ENCODE measurements around the gene USP36. TPM values are rescaled to one million over a fixed set of nuclear protein-coding genes. Genes with fewer than 3 reads are reported as not detected.
"Not testable (repeated sequence)": the region's sequence is repeated elsewhere in the genome, so short reads cannot be mapped to it uniquely, and the experiment has no call there.

The USP36 gene
- total RNA-seq, 1 experiment from 2014 or later, result 29.6 TPM

- Histone ChIP-seq H2AFZ (ENCODE audit: low read length) (no peak overlapping the region), H3K79me2 (ENCODE audit: low read length) (no peaks in the 10 kb centered on the region), H3K4me2 (ENCODE audit: low read depth, low read length, poor library complexity, severe bottlenecking) (no peak overlapping the region)
These were observed 35.5 kb upstream of the USP36 start for GRCh38 chr17:78876094-78876597.

GRCh38 chr17:78875363-78876093 is 34.9 kb upstream of the USP36 start:
- H3K9me3 ChIP-seq (ENCODE audit: low read length), result no peaks in the 10 kb centered on the region
- H3K36me3 ChIP-seq (ENCODE audit: insufficient read depth, low read length), result no peaks in the 10 kb centered on the region
- no peak overlapping the region for H3K9ac ChIP-seq (ENCODE audit: low read length)
- peaks cover 14% of the 10 kb centered on the region for H3K4me1 ChIP-seq (ENCODE audit: low read length)
- no peak overlapping the region for H3K27ac ChIP-seq (ENCODE audit: low read length)
- H3K27me3 ChIP-seq (ENCODE audit: low read length), result no peaks in the 10 kb centered on the region
- no peaks in the 10 kb centered on the region for H4K20me1 ChIP-seq (ENCODE audit: insufficient read depth, low read depth, low read length)
- H2AFZ ChIP-seq (ENCODE audit: low read length), result no peak overlapping the region
- H3K9me2 ChIP-seq (replicated peaks; ENCODE audit: insufficient read depth, low read length), result no peaks in the 10 kb centered on the region
- no peaks in the 10 kb centered on the region for H3K79me2 ChIP-seq (ENCODE audit: low read length)
- H3K4me3 ChIP-seq (ENCODE audit: low read length), result no peak overlapping the region
- no peak overlapping the region for H3K4me2 ChIP-seq (ENCODE audit: low read depth, low read length, poor library complexity, severe bottlenecking)
- no peak for DNase-seq

More at GRCh38 chr17:78876094-78876597, 35.5 kb upstream of the USP36 start:
- no peaks in the 10 kb centered on the region for H3K27me3 ChIP-seq (ENCODE audit: low read length)
- no peaks in the 10 kb centered on the region for H3K36me3 ChIP-seq (ENCODE audit: insufficient read depth, low read length)
- H3K9me2 ChIP-seq (replicated peaks; ENCODE audit: insufficient read depth, low read length), result no peaks in the 10 kb centered on the region
- no peak overlapping the region for H3K27ac ChIP-seq (ENCODE audit: low read length)
- no peak overlapping the region for H3K4me3 ChIP-seq (ENCODE audit: low read length)
- peaks cover 14% of the 10 kb centered on the region for H3K4me1 ChIP-seq (ENCODE audit: low read length)
- no peaks in the 10 kb centered on the region for H4K20me1 ChIP-seq (ENCODE audit: insufficient read depth, low read depth, low read length)
- H3K9me3 ChIP-seq (ENCODE audit: low read length), result no peaks in the 10 kb centered on the region
- H3K9ac ChIP-seq (ENCODE audit: low read length), result no peak overlapping the region
- no peak for DNase-seq

DNA sequence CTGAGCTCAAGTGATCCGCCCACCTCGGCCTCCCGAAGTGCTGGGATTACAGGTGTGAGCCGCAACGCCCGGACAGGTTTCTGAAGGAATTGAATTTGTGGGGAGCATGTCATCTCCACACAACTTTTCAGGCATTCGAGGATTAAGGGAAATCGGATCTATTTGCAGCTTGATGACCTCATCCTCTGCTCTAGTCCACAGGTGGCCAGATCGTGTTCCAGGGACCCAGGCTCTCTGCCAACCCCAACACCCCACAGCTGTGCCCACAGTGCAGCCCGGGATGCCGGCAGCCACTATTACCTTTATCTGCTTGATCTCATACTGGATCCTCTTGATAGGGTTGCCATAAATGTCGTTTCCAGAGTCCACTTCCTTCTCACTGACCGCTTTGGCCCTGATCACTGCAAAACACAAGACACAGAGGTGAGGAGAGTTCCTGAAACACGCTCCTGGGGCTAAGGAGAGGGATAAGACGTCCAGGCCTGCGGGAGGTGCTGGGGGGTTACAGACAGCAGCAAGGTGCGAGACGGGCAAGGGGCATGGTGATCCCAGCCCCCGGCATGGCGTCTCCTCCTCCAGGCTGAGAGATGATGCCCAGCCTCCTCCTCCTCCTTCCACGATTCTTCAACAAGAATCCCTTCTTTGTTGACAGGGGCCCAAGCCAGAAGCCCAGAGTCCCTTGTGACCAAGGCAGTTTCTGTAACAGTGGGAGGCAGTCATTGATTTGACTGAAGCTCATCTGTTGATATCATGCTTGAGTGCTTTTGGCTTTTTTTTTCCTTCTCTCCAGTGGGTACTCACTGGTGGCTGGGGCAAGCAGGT is 33.1 kb upstream of the USP36 start:
- no peak overlapping the region for H3K4me2 ChIP-seq (ENCODE audit: low read depth, low read length, poor library complexity, severe bottlenecking)
- no peaks in the 10 kb centered on the region for H3K36me3 ChIP-seq (ENCODE audit: insufficient read depth, low read length)
- H3K9me2 ChIP-seq (replicated peaks; ENCODE audit: insufficient read depth, low read length), result no peaks in the 10 kb centered on the region
- H3K27ac ChIP-seq (ENCODE audit: low read length), result no peak overlapping the region
- H3K9ac ChIP-seq (ENCODE audit: low read length), result no peak overlapping the region
- H4K20me1 ChIP-seq (ENCODE audit: insufficient read depth, low read depth, low read length), result no peaks in the 10 kb centered on the region
- H3K9me3 ChIP-seq (ENCODE audit: low read length), result no peaks in the 10 kb centered on the region
- H2AFZ ChIP-seq (ENCODE audit: low read length), result no peak overlapping the region
- no peaks in the 10 kb centered on the region for H3K79me2 ChIP-seq (ENCODE audit: low read length)
- H3K4me1 ChIP-seq (ENCODE audit: low read length), result peaks cover 14% of the 10 kb centered on the region
- H3K27me3 ChIP-seq (ENCODE audit: low read length), result no peaks in the 10 kb centered on the region
- no peak for DNase-seq
- no peak overlapping the region for H3K4me3 ChIP-seq (ENCODE audit: low read length)

GRCh38 chr17:78872486-78872885 is 31.9 kb upstream of the USP36 start:
- Histone ChIP-seq H3K4me3 (ENCODE audit: low read length) (no peak overlapping the region), H3K27ac (ENCODE audit: low read length) (no peak overlapping the region)

DNA sequence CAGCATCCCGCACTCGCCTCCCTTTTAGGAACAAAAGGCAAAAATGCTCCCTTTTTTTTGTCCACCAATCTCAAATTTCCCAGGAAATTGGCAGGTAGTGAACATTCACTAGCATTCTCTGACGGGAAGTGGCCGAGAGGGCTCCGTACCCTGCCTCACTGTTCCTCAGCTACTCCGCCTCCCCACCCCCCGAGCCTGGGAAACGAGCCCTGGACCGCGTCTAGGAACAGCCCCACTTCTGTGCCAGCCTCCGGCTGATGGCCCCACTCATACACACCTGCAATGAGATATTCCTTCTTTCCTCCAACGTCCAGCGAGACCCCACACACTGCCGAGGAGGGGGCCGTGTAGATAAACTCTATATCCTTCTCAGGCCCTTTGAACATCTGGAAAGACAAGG is 30.0 kb upstream of the USP36 start:
- Histone ChIP-seq H3K4me3 (ENCODE audit: low read length) (no peak overlapping the region), H3K9me2 (replicated peaks; ENCODE audit: insufficient read depth, low read length) (no peaks in the 10 kb centered on the region), H3K36me3 (ENCODE audit: insufficient read depth, low read length) (no peaks in the 10 kb centered on the region), H3K9ac (ENCODE audit: low read length) (no peak overlapping the region), H3K4me1 (ENCODE audit: low read length) (peaks cover 6% of the 10 kb centered on the region), H3K4me2 (ENCODE audit: low read depth, low read length, poor library complexity, severe bottlenecking) (no peak overlapping the region), H3K79me2 (ENCODE audit: low read length) (no peaks in the 10 kb centered on the region), H3K27me3 (ENCODE audit: low read length) (no peaks in the 10 kb centered on the region), H4K20me1 (ENCODE audit: insufficient read depth, low read depth, low read length) (no peaks in the 10 kb centered on the region), H3K9me3 (ENCODE audit: low read length) (no peaks in the 10 kb centered on the region), H2AFZ (ENCODE audit: low read length) (no peak overlapping the region), H3K27ac (ENCODE audit: low read length) (no peak overlapping the region)
- DNase-seq, result no peak

More at GRCh38 chr17:78872486-78872885, 31.9 kb upstream of the USP36 start:
- Histone ChIP-seq H3K79me2 (ENCODE audit: low read length) (no peaks in the 10 kb centered on the region), H3K9me2 (replicated peaks; ENCODE audit: insufficient read depth, low read length) (no peaks in the 10 kb centered on the region), H3K27me3 (ENCODE audit: low read length) (no peaks in the 10 kb centered on the region), H3K4me2 (ENCODE audit: low read depth, low read length, poor library complexity, severe bottlenecking) (no peak overlapping the region), H3K36me3 (ENCODE audit: insufficient read depth, low read length) (no peaks in the 10 kb centered on the region), H3K9me3 (ENCODE audit: low read length) (no peaks in the 10 kb centered on the region), H4K20me1 (ENCODE audit: insufficient read depth, low read depth, low read length) (no peaks in the 10 kb centered on the region), H3K9ac (ENCODE audit: low read length) (no peak overlapping the region), H2AFZ (ENCODE audit: low read length) (no peak overlapping the region), H3K4me1 (ENCODE audit: low read length) (peaks cover 14% of the 10 kb centered on the region)
- DNase-seq, result no peak

DNA sequence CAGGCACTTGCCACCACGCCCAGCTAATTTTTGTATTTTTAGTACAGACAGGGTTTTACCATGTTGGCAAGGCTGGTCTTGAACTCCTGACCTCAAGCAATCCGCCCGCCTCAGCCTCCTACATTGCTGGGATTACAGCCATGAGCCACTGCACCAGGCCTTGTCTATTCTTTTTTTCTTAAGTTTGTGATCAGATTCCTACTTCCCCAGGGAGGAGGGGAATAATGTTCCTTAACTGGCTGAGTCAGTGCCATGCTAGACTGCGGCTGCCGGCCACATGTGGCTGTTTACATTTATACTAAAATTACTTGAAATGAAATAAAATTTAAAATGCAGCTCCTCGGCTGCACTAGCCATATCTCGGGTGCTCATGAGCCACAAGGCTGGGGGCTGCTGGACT is 27.8 kb upstream of the USP36 start:
- H3K27ac ChIP-seq (ENCODE audit: low read length), result no peak overlapping the region
- DNase-seq, result no peak
- no peaks in the 10 kb centered on the region for H3K36me3 ChIP-seq (ENCODE audit: insufficient read depth, low read length)
- no peaks in the 10 kb centered on the region for H3K27me3 ChIP-seq (ENCODE audit: low read length)
- no peaks in the 10 kb centered on the region for H3K9me2 ChIP-seq (replicated peaks; ENCODE audit: insufficient read depth, low read length)
- no peak overlapping the region for H3K4me2 ChIP-seq (ENCODE audit: low read depth, low read length, poor library complexity, severe bottlenecking)
- no peaks in the 10 kb centered on the region for H3K79me2 ChIP-seq (ENCODE audit: low read length)
- no peaks in the 10 kb centered on the region for H3K4me1 ChIP-seq (ENCODE audit: low read length)
- no peak overlapping the region for H3K4me3 ChIP-seq (ENCODE audit: low read length)
- no peaks in the 10 kb centered on the region for H3K9me3 ChIP-seq (ENCODE audit: low read length)
- H2AFZ ChIP-seq (ENCODE audit: low read length), result no peak overlapping the region
- H3K9ac ChIP-seq (ENCODE audit: low read length), result no peak overlapping the region
- H4K20me1 ChIP-seq (ENCODE audit: insufficient read depth, low read depth, low read length), result no peaks in the 10 kb centered on the region

DNA sequence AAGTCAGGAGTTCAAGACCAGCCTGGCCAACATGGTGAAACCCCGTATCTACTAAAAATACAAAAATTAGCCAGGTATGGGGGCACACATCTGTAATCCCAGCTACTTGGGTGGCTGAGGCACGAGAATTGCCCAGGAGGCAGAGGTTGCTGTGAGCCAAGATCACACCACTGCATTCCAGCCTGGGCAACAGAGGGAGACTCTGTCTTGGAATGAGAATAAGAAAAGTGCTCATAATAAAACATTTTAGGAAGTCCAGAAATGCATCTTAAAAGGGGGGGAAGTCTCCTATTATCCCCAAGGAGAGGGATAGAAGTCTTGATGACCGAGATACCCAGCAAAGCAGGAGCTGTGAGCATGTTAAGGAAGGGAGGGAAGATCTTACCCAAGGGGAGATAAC is 26.4 kb upstream of the USP36 start:
- H4K20me1 ChIP-seq (ENCODE audit: insufficient read depth, low read depth, low read length); DNase-seq; H3K27me3 ChIP-seq (ENCODE audit: low read length); H3K36me3 ChIP-seq (ENCODE audit: insufficient read depth, low read length); H3K27ac ChIP-seq (ENCODE audit: low read length); H3K9me2 ChIP-seq (replicated peaks; ENCODE audit: insufficient read depth, low read length); H3K9ac ChIP-seq (ENCODE audit: low read length); H2AFZ ChIP-seq (ENCODE audit: low read length); H3K9me3 ChIP-seq (ENCODE audit: low read length); H3K79me2 ChIP-seq (ENCODE audit: low read length); H3K4me2 ChIP-seq (ENCODE audit: low read depth, low read length, poor library complexity, severe bottlenecking); H3K4me3 ChIP-seq (ENCODE audit: low read length); H3K4me1 ChIP-seq (ENCODE audit: low read length): not testable (repeated sequence)

- peak; percentile 77 for DNase-seq
- H4K20me1 ChIP-seq (ENCODE audit: insufficient read depth, low read depth, low read length), result no peaks in the 10 kb centered on the region
These were observed 25.2 kb upstream of the USP36 start for GRCh38 chr17:78865682-78866390.

More at GRCh38 chr17:78865682-78866390, 25.2 kb upstream of the USP36 start:
- no peak overlapping the region for H3K4me3 ChIP-seq (ENCODE audit: low read length)
- H3K4me1 ChIP-seq (ENCODE audit: low read length), result no peaks in the 10 kb centered on the region
- no peaks in the 10 kb centered on the region for H3K79me2 ChIP-seq (ENCODE audit: low read length)
- no peak overlapping the region for H3K27ac ChIP-seq (ENCODE audit: low read length)
- H3K4me2 ChIP-seq (ENCODE audit: low read depth, low read length, poor library complexity, severe bottlenecking), result no peak overlapping the region
- no peak overlapping the region for H2AFZ ChIP-seq (ENCODE audit: low read length)
- H3K9me3 ChIP-seq (ENCODE audit: low read length), result no peaks in the 10 kb centered on the region
- no peaks in the 10 kb centered on the region for H3K27me3 ChIP-seq (ENCODE audit: low read length)
- no peaks in the 10 kb centered on the region for H3K9me2 ChIP-seq (replicated peaks; ENCODE audit: insufficient read depth, low read length)
- H3K9ac ChIP-seq (ENCODE audit: low read length), result no peak overlapping the region
- no peaks in the 10 kb centered on the region for H3K36me3 ChIP-seq (ENCODE audit: insufficient read depth, low read length)
